Measurements from ENCODE around the gene BICDL1.

GRCh38 chr12:120037851-120038250 lies 48.8 kb downstream of the BICDL1 start:
- TF ChIP-seq CTCF (IDR thresholded peaks at IDR 0.05) (no peak), POLR2A (IDR thresholded peaks at IDR 0.05) (no peak)
